Measurements from ENCODE around the gene KRTAP9-1. TPM values are rescaled to one million over a fixed set of nuclear protein-coding genes. Genes with fewer than 3 reads are reported as not detected.

KRTAP9-1 gene
- total and polyA plus RNA-seq, 7 donors, result not detected

DNA sequence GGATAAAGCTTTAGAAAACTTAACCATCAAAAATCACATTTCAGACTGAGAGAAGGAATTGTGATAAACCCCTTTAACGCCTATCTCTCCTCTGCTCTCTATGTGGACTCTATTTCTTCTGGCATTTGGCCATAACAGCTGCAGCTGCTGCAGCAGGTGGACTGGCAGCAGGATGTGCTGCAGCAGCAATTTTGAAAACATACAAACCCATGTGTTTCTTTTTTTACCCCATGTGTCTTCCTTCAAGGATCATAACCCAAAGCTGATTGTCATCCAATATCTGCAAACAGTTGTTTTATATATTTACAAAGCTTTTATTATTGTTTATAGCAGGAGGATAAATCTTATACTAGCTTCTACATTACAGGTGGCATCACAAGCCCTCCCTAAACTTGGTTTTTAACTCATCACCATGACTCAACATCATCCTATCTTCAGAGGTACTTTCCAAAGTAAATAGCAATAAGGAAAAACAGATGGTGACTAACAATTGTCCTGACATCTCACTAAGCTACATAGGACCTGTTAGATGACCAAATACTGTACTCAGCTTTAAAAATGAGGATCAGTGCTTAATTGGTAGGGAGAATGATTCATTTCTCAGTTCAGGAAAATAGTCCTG lies 22.3 kb downstream of the KRTAP9-1 start:
- 8 to 22% (median 12%) methylated on average over 1 of the region's 1 CpG for WGBS, 3 donors
- no peaks in the 10 kb centered on the region for H3K36me3 ChIP-seq (ENCODE audit: insufficient read depth in 1 of 2, low read depth in 1 of 2)
- TF ChIP-seq, protein P1, sequence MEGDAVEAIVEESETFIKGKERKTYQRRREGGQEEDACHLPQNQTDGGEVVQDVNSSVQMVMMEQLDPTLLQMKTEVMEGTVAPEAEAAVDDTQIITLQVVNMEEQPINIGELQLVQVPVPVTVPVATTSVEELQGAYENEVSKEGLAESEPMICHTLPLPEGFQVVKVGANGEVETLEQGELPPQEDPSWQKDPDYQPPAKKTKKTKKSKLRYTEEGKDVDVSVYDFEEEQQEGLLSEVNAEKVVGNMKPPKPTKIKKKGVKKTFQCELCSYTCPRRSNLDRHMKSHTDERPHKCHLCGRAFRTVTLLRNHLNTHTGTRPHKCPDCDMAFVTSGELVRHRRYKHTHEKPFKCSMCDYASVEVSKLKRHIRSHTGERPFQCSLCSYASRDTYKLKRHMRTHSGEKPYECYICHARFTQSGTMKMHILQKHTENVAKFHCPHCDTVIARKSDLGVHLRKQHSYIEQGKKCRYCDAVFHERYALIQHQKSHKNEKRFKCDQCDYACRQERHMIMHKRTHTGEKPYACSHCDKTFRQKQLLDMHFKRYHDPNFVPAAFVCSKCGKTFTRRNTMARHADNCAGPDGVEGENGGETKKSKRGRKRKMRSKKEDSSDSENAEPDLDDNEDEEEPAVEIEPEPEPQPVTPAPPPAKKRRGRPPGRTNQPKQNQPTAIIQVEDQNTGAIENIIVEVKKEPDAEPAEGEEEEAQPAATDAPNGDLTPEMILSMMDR (IDR thresholded peaks at IDR 0.05), result no peak
- H3K4me3 ChIP-seq, result no peak overlapping the region
- ATAC-seq (no peak), DNase-seq (no peak)
- intact Hi-C loops (cut with DNase I), result no loop called here
- H3K4me1 ChIP-seq, result no peaks in the 10 kb centered on the region
- H3K27me3 ChIP-seq (ENCODE audit: insufficient read depth in 3 of 3, low read length in 2 of 3), result peaks cover 0 to 8% (median 0%) of the 10 kb centered on the region in 3 donors
- no peak overlapping the region for H3K27ac ChIP-seq
- no peaks in the 10 kb centered on the region for H3K9me3 ChIP-seq

DNA sequence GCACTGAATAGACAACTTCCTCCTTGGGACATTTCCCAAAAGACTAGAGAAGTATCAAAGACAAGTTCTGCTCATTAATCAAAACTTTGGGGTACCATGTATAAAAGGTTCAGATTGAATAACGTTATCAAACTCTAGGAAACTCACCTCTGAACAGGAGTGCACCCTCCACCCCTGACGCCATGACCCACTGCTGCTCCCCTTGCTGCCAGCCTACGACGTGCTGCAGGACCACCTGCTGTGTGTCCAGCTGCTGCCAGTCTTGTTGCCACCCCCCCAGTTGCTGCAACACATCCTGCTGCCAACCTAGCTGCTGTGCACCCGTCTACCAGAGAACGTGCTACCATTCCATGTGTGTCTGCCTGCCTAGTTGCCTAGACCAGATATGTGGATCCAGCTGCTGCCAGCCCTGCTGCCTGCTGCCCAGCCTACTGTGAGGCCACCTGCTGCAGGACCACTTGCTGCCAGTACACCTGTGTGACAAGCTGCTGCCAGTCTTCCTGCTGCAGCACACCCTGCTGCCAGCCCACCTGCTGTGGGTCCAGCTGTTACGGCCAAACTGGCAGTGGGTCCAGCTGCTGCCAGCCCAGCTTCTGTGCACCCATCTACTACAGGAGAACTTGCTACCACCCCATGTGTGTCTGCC lies 23.0 kb downstream of the KRTAP9-1 start:
- Histone ChIP-seq H3K4me1 (no peaks in the 10 kb centered on the region), H3K27me3 (ENCODE audit: insufficient read depth in 3 of 3, low read length in 2 of 3) (peaks cover 0 to 8% (median 0%) of the 10 kb centered on the region in 3 donors), H3K9me3 (no peaks in the 10 kb centered on the region), H3K4me3 (no peak overlapping the region), H3K27ac (no peak overlapping the region), H3K36me3 (ENCODE audit: insufficient read depth in 1 of 2, low read depth in 1 of 2) (no peaks in the 10 kb centered on the region)
- WGBS, 3 donors, result 30 to 38% (median 35%) methylated on average over 7 of the region's 7 CpGs
- TF ChIP-seq, protein P1 (IDR thresholded peaks at IDR 0.05), result no peak
- ATAC-seq, result no peak
- intact Hi-C loops (cut with DNase I), result no loop called here
- no peak for DNase-seq

DNA sequence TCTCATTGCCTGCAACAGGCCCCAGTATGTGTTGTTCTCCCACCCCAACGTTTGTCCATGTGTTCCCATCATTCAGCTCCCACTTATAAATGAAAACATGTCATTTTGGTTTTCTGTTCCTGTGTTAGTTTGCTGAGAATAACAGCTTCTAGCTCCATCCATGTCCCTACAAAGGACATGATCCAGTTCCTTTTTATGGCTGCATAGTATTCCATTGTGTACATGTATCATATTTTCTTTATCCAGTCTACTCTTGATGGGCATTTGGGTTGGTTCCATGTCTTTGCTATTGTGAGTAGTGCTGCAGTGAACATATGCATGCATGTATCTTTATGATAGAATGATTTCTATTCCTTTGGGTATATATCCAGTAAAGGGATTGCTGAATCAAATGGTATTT lies 26.0 kb downstream of the KRTAP9-1 start:
- H3K4me3 ChIP-seq, result no peak overlapping the region
- peaks cover 0 to 6% (median 0%) of the 10 kb centered on the region in 3 donors for H3K27me3 ChIP-seq (ENCODE audit: insufficient read depth in 3 of 3, low read length in 2 of 3)
- H3K27ac ChIP-seq, result no peak overlapping the region
- TF ChIP-seq, protein P1 (IDR thresholded peaks at IDR 0.05), result no peak
- H3K4me1 ChIP-seq, result no peaks in the 10 kb centered on the region
- H3K9me3 ChIP-seq, result no peaks in the 10 kb centered on the region
- WGBS, 3 donors, result 64 to 76% (median 71%) methylated on average over 1 of the region's 1 CpG
- no peak for ATAC-seq
- H3K36me3 ChIP-seq (ENCODE audit: insufficient read depth in 1 of 2, low read depth in 1 of 2), result no peaks in the 10 kb centered on the region
- intact Hi-C loops (cut with DNase I), result no loop called here
- DNase-seq, result no peak

DNA sequence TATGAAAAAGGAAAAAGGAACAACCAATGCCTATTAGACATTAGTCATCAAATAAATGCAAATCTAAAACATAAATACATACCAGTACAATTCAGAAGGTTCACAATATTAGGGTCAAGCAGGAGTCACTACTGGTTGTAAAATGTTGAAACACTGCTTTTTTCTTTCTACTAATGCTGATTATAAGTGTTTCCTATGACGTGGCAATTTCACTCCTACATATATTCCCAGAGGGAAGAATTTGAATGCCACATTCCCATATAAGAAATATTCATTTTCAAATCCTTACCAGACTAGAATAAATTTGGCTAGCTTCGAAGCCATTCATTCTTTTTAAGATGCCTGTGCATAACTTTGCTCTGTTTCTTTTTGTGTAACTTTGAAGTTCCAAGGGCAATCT lies 34.1 kb downstream of the KRTAP9-1 start:
- no peak overlapping the region for H3K27ac ChIP-seq
- TF ChIP-seq, protein P1 (IDR thresholded peaks at IDR 0.05), result no peak
- intact Hi-C loops (cut with DNase I), result no loop called here
- H3K4me1 ChIP-seq, result no peaks in the 10 kb centered on the region
- DNase-seq, result no peak
- no peak for ATAC-seq
- H3K4me3 ChIP-seq, result no peak overlapping the region
- WGBS, 3 donors, result 51 to 59% (median 51%) methylated on average over 2 of the region's 2 CpGs
- no peaks in the 10 kb centered on the region for H3K27me3 ChIP-seq (ENCODE audit: insufficient read depth in 3 of 3, low read length in 2 of 3)
- H3K9me3 ChIP-seq, result no peaks in the 10 kb centered on the region
- no peaks in the 10 kb centered on the region for H3K36me3 ChIP-seq (ENCODE audit: insufficient read depth in 1 of 2, low read depth in 1 of 2)
